ENCODE measurements around the gene ARMC9. TPM values are rescaled to one million over a fixed set of nuclear protein-coding genes. Genes with fewer than 3 reads are reported as not detected.

The ARMC9 gene
- total RNA-seq, 4 donors from 2014 or later = 2.2 to 6.9 (median 5.3) TPM

DNA sequence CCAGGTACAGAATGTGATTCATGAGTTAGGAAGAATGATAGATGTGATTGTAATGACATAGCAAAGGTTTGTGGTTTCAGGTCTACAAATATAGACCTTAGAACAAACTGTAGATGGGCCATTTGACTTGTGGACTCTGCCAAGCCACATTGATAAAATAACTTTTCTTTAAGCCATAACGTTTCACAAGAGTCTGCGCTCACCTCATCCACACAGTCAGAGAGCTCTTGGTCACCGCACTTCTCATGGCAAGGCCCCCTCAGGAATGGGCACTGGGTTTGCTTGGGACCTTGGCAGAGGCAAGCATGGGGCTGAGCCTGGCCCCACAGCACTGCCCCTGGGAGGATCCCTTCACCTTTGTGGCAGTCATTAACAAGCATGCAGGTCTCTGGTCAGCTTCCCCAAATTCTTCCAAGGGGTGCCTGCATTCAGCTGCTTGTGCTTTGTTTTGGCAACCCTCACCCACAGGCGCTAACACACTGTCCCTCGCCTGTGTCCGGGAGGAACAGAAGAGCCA is 14.0 kb downstream of the ARMC9 start:
- DNase-seq (ENCODE audit: low spot score in 2 of 2) = peak in 1 of 2 donors; percentile 78
- 81 to 83% methylated on average over 6 of the region's 6 CpGs for WGBS, 2 donors
- intact Hi-C loops (cut with DNase I; ENCODE audit: low total_unique reads) = no loop called here
- no peak overlapping the region for H3K4me3 ChIP-seq (ENCODE audit: low read depth, poor library complexity, severe bottlenecking)
- TF ChIP-seq POLR2A (IDR thresholded peaks at IDR 0.05) = no peak
- TF ChIP-seq, protein P1, sequence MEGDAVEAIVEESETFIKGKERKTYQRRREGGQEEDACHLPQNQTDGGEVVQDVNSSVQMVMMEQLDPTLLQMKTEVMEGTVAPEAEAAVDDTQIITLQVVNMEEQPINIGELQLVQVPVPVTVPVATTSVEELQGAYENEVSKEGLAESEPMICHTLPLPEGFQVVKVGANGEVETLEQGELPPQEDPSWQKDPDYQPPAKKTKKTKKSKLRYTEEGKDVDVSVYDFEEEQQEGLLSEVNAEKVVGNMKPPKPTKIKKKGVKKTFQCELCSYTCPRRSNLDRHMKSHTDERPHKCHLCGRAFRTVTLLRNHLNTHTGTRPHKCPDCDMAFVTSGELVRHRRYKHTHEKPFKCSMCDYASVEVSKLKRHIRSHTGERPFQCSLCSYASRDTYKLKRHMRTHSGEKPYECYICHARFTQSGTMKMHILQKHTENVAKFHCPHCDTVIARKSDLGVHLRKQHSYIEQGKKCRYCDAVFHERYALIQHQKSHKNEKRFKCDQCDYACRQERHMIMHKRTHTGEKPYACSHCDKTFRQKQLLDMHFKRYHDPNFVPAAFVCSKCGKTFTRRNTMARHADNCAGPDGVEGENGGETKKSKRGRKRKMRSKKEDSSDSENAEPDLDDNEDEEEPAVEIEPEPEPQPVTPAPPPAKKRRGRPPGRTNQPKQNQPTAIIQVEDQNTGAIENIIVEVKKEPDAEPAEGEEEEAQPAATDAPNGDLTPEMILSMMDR (IDR thresholded peaks at IDR 0.05) = no peak

DNA sequence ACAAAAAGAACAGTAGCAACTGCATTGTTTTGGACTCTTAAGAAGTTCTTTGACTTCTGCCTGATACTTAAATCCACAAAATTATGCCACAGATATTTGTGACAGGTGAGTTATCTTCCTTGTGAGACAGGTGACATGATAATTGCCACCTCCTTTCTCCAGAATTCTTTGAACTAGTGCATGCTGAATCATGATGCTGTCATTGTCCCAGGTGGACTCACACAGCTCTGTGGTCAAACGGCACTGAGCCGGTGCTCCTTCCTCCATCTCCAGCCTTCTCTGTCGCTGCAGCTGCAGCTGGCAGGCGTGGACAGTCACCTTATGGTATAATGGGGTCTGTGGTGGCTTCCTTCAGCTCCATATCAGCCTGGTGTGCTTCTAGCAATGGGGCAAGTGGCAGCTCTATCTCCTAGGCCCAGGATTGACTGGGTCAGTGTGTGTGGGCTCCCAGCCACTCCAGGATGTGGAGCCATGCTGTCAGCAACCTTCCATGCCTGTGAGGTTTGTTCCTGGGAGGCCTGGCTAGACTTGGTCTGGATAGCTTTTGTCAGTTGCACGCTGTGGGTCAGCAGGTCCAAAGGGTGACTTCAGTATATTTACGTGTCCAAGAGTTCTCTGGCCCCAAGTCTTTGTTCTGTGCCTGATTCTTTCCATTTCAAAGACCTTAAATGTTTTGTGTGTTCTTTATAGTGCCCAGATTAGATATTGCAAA is 15.7 kb downstream of the ARMC9 start:
- no peak overlapping the region for H3K4me3 ChIP-seq (ENCODE audit: low read depth, poor library complexity, severe bottlenecking)
- intact Hi-C loops (cut with DNase I; ENCODE audit: low total_unique reads) = no loop called here
- WGBS, 2 donors = 91 to 93% methylated on average over 6 of the region's 6 CpGs
- DNase-seq (ENCODE audit: low spot score in 2 of 2) = peak in 1 of 2 donors; percentile 43
- TF ChIP-seq POLR2A (IDR thresholded peaks at IDR 0.05) = no peak
- TF ChIP-seq, protein P1 (IDR thresholded peaks at IDR 0.05) = no peak

DNA sequence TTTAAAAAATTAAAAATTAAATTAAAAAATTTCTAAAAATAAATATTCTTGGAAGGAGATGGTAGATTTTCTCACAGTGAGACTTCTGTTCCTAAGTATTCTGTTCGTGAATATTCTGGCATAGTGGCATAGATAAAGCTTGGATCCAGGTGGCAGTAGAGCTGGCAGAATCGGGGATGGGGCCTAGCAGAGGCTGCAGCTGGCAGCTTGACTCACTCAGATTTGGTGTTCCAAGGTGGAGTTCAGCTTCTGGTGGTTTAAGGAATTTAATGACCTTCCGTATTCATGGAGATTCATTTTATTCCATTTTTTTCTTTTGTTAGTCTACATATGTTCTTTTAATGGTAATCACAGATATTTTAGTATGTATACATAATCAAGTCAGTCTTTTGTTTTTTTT is 19.9 kb downstream of the ARMC9 start:
- no peak for DNase-seq (ENCODE audit: low spot score in 2 of 2)
- TF ChIP-seq, protein P1 (IDR thresholded peaks at IDR 0.05) = no peak
- no peak for TF ChIP-seq POLR2A (IDR thresholded peaks at IDR 0.05)
- 77 to 88% methylated on average over 3 of the region's 3 CpGs for WGBS, 2 donors
- H3K4me3 ChIP-seq (ENCODE audit: low read depth, poor library complexity, severe bottlenecking) = no peak overlapping the region
- intact Hi-C loops (cut with DNase I; ENCODE audit: low total_unique reads) = no loop called here

DNA sequence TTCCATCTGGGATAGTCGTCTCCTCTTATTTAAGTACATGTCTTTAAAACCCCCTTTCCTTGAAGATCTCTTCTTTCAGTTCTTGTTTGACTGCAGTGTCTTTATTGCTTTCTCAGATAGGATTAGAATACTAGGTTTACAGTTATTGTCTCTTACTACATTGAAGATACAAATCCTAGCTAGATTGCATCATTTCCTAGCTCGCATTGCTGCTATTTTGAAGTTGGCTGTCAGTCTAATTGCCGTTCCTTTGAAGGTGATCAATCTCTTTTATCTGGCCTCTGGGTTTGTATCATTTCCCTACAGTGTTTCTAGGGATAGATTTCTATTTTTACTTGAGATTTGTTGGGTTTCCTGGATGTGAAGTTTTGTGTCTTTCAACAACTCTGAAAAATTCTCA is 20.9 kb downstream of the ARMC9 start:
- H3K4me3 ChIP-seq (ENCODE audit: low read depth, poor library complexity, severe bottlenecking) = no peak overlapping the region
- DNase-seq (ENCODE audit: low spot score in 2 of 2) = no peak
- no peak for TF ChIP-seq POLR2A (IDR thresholded peaks at IDR 0.05)
- TF ChIP-seq, protein P1 (IDR thresholded peaks at IDR 0.05) = no peak
- 89 to 90% methylated on average over 3 of the region's 3 CpGs for WGBS, 2 donors
- intact Hi-C loops (cut with DNase I; ENCODE audit: low total_unique reads) = no loop called here

DNA sequence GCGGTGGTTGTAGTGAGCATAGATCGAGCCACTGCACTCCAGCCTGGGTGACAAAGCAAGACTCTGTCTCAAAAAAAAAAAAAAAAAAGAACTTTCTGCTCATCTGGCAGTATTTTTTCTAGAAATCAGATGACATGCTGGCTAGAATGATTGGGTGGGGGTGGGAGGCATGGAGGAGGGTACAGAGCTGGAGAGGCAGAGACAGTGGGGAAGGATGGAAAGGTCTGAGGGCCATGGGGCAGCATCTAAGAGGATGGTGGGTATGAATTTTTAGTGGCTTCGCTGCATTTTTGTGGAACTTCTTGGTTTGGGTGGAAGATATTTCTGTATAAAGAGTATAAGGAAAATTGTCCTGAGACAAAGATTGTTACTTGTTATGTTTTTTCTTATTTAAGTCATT is 23.3 kb downstream of the ARMC9 start:
- H3K4me3 ChIP-seq (ENCODE audit: low read depth, poor library complexity, severe bottlenecking) = no peak overlapping the region
- intact Hi-C loops (cut with DNase I; ENCODE audit: low total_unique reads) = no loop called here
- TF ChIP-seq, protein P1 (IDR thresholded peaks at IDR 0.05) = no peak
- no peak for TF ChIP-seq POLR2A (IDR thresholded peaks at IDR 0.05)
- no peak for DNase-seq (ENCODE audit: low spot score in 2 of 2)
- WGBS, 2 donors = 86 to 95% methylated on average over 3 of the region's 3 CpGs

Data from lower leg skin (tissue), 4 donors.